ENCODE results near the gene CD68.

DNA sequence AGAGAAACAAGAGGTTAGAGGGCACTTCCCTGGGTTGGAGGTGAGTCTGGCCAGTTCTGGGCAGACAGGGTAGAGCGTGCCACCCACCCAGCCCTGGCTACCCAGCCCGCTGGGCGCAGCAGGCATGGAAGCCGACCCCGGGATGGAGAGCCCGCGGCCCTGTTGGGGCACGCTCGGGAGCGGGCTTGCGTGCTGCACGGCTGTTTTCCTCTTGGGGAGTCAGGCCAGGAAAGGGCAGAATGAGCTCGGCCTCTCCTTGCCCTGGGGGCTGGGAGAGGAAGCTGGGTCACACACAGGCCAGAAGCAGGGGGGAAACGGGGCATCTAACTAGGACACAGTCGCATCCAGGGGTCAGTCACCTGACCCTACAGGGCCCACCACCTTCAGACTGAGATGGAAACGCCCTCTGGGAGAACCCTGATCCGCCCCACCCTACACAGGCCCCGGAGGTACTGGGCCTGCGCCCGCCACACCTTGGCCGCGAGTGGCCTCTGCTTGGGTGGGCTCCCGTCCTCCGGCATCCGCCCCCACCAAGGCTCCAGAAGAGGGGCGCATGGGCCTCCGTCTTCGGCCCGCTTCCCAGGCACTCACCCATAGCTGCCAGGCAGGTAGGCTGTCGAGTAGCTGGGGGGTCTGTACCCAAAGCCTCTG lies 9.2 kb downstream of the CD68 start:
- TF ChIP-seq, protein P1, sequence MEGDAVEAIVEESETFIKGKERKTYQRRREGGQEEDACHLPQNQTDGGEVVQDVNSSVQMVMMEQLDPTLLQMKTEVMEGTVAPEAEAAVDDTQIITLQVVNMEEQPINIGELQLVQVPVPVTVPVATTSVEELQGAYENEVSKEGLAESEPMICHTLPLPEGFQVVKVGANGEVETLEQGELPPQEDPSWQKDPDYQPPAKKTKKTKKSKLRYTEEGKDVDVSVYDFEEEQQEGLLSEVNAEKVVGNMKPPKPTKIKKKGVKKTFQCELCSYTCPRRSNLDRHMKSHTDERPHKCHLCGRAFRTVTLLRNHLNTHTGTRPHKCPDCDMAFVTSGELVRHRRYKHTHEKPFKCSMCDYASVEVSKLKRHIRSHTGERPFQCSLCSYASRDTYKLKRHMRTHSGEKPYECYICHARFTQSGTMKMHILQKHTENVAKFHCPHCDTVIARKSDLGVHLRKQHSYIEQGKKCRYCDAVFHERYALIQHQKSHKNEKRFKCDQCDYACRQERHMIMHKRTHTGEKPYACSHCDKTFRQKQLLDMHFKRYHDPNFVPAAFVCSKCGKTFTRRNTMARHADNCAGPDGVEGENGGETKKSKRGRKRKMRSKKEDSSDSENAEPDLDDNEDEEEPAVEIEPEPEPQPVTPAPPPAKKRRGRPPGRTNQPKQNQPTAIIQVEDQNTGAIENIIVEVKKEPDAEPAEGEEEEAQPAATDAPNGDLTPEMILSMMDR (IDR thresholded peaks at IDR 0.05; ENCODE audit: borderline replicate concordance, extremely low read depth, low read length, poor library complexity, severe bottlenecking): no peak
- no peak for TF ChIP-seq EZH2 (IDR thresholded peaks at IDR 0.05; ENCODE audit: borderline replicate concordance, low read depth, low read length, severe bottlenecking)
